Left lung (tissue), 10 donors: Measurements from ENCODE around the gene HYOU1. TPM values are rescaled to one million over a fixed set of nuclear protein-coding genes. Genes with fewer than 3 reads are reported as not detected.
"Not testable (repeated sequence)": the region's sequence is repeated elsewhere in the genome, so short reads cannot be mapped to it uniquely, and the experiment has no call there.

Source experiments
- ATAC-seq: fragments of 200-7000 bp; cut with Tn5 transposase; one replicate; pipeline ENCODE4 v1.9.1; 2020; ENCODE audit warnings: moderate library complexity
- DNase-seq, 4 donors: peaks; one replicate each; pipeline ENCODE4 v3.0.0-alpha.2; 2013 to 2020
- H3K27ac ChIP-seq, 2 donors: fragments of 200-600 bp; sonication (generic) in 1 of 2; one replicate each; pipeline versions ENCODE4 v1.5.0 to v1.8.0; 2020 to 2021
- H3K27me3 ChIP-seq, 2 donors: fragments of 200-600 bp; sonication (generic) in 1 of 2; one replicate each; pipeline versions ENCODE4 v1.5.0 to v1.8.0; 2020 to 2021
- H3K36me3 ChIP-seq, 2 donors: fragments of 200-600 bp; sonication (generic) in 1 of 2; one replicate each; pipeline versions ENCODE4 v1.5.0 to v1.8.0; 2020 to 2021
- H3K4me1 ChIP-seq, 2 donors: fragments of 200-600 bp; one replicate each; pipeline ENCODE4 v1.8.0; 2021
- H3K4me3 ChIP-seq, 2 donors: fragments of 200-600 bp; sonication (generic) in 1 of 2; one replicate each; pipeline versions ENCODE4 v1.5.0 to v1.8.0; 2020 to 2021; ENCODE audit warnings: mild to moderate bottlenecking in 1 of 2
- H3K9me3 ChIP-seq, 2 donors: fragments of 200-600 bp; sonication (generic) in 1 of 2; one replicate each; pipeline versions ENCODE4 v1.5.0 to v1.8.0; 2020 to 2021
- intact Hi-C, 2 donors: fragments of 100-400 bp; cut with DNase I; formaldehyde crosslinking; loops; one replicate each; pipeline versions ENCODE4 v1.11.2 to v1.14.2; 2022
- polyA plus RNA-seq, 6 donors: library from polyadenylated mRNA; unstranded; fragments of 120-200 nt; gene quantifications; one replicate each; pipeline ENCODE4 v1.2.1, GENCODE V29; 2013; ENCODE audit not compliant: insufficient read length in 6 of 6
- total RNA-seq, 2 donors: library from RNA; stranded (reverse); fragmentation: NEBNext Ultra II Directional; extraction: Animal tissue kit (Norgen Biotek cat#: 25700); gene quantifications; one replicate each; pipeline ENCODE4 v1.2.1, GENCODE V29; 2021
- TF ChIP-seq, protein P1 (sequence below), 2 donors: fragments of 200-600 bp; sonication (generic) in 1 of 2; IDR thresholded peaks; one replicate each; pipeline versions ENCODE4 v1.5.0 to v1.8.0; 2021; ENCODE audit warnings: antibody characterized with exemption in 2 of 2
- donor health status: DM: no; HTN: yes; CAD: no.
- donor health status: DM: no; HTN: no; CAD: no.

HYOU1 gene
- total and polyA plus RNA-seq, 8 donors: 66.2 to 272 (median 84.1) TPM

DNA sequence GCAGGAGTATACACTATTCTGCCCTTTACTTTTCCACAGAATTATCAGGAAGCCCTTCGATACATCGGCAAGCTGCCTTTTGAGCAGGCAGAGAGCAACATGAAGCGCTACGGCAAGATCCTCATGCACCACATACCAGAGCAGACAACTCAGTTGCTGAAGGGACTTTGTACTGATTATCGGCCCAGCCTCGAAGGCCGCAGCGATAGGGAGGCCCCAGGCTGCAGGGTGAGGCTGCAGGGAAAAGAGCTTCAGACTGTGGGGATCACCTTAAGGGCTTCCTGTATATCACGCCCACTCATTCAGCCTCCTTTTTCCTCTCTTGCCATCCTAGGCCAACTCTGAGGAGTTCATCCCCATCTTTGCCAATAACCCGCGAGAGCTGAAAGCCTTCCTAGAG lies 20.8 kb upstream of the HYOU1 start:
- no peak for ATAC-seq
- intact Hi-C loops: no loop called here
- Histone ChIP-seq H3K4me1 (peaks cover 0 to 13% of the 10 kb centered on the region in 2 donors), H3K4me3 (no peak overlapping the region), H3K9me3 (no peaks in the 10 kb centered on the region), H3K36me3 (peaks cover 0 to 99% of the 10 kb centered on the region in 2 donors), H3K27me3 (no peaks in the 10 kb centered on the region), H3K27ac (no peak overlapping the region)
- no peak for DNase-seq
- TF ChIP-seq, protein P1, sequence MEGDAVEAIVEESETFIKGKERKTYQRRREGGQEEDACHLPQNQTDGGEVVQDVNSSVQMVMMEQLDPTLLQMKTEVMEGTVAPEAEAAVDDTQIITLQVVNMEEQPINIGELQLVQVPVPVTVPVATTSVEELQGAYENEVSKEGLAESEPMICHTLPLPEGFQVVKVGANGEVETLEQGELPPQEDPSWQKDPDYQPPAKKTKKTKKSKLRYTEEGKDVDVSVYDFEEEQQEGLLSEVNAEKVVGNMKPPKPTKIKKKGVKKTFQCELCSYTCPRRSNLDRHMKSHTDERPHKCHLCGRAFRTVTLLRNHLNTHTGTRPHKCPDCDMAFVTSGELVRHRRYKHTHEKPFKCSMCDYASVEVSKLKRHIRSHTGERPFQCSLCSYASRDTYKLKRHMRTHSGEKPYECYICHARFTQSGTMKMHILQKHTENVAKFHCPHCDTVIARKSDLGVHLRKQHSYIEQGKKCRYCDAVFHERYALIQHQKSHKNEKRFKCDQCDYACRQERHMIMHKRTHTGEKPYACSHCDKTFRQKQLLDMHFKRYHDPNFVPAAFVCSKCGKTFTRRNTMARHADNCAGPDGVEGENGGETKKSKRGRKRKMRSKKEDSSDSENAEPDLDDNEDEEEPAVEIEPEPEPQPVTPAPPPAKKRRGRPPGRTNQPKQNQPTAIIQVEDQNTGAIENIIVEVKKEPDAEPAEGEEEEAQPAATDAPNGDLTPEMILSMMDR (IDR thresholded peaks at IDR 0.05): no peak

DNA sequence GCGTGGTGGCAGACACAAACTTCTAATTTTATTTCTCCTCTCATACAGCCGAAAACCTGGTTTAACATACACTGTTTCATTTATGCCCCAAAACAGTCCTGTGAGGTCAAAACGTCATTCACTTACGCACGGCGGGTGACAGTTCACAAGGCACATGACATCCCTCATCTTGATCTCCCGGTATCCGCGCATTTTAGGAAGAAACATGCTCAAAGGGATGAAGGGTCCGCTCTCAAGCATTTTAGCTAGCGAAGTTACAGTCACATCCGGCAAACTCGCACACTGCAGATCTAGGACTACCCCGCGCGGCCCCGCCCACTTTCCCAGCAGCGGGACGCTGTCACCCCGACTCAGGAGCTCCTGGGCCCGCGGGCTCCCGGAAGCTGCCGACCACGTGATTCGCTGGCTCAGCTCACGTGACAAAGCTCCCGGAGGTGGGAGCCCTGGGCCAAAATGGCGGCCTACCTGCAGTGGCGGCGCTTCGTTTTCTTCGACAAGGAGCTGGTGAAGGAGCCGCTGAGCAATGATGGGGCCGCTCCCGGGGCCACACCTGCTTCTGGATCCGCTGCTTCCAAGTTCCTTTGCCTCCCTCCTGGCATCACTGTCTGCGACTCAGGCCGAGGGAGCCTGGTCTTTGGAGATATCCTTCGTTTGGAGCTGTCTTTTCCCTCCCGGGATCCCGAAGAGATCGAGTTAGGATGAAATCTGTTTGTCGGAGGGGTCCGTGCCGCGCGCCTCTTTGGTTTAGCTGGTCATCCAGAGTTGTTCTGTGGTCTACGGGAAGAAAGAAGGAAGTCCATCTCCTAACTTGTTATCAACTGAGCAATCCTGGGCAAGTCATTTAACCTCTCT lies 10.6 kb upstream of the HYOU1 start, which contains the start of gene VPS11:
Gene VPS11 (plus strand): TSS at position 448 of the 852 bp plus-strand sequence. CDS start 6 bp downstream, at position 454.
- Histone ChIP-seq H3K27ac (peak within 1 kb of the TSS; percentile 85 to 91), H3K4me3 (peak within 1 kb of the TSS; percentile 66 to 71), H3K27me3 (no peaks in the 10 kb centered on the region), H3K36me3 (peaks cover 0 to 30% of the 10 kb centered on the region in 2 donors), H3K4me1 (peaks cover 7 to 35% of the 10 kb centered on the region in 2 donors), H3K9me3 (no peaks in the 10 kb centered on the region)
- DNase-seq (peak; percentile 94 to 100 (median 98)), ATAC-seq (peak; percentile 99)
- intact Hi-C loops: no loop called here
- TF ChIP-seq, protein P1 (IDR thresholded peaks at IDR 0.05): no peak

DNA sequence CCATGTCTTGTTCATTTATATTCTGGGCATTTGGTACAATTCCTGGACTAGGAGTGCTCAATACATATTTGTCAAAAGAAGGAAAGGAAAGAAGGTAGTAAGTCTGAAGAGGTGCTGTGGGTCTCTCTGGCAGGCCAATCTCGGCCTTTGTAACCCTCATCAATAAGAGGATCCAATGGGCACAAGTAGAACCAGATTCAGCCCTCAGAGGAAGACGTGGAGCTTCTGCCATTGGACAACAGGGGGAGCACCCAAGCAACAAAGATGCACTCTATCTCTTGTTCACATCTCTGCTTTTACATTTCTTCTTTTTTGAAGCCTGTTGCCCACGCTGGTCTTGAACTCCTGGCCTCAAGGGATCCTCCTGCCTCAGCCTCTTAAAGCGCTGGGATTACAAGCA lies 8.4 kb upstream of the HYOU1 start:
- Histone ChIP-seq H3K4me3 (no peak overlapping the region), H3K9me3 (no peaks in the 10 kb centered on the region), H3K4me1 (peaks cover 9 to 35% of the 10 kb centered on the region in 2 donors), H3K27ac (no peak overlapping the region), H3K27me3 (no peaks in the 10 kb centered on the region), H3K36me3 (peaks cover 0 to 8% of the 10 kb centered on the region in 2 donors)
- TF ChIP-seq, protein P1 (IDR thresholded peaks at IDR 0.05): peak in 1 of 2 donors; percentile 11
- ATAC-seq: no peak
- no peak for DNase-seq
- intact Hi-C loops: no loop called here

DNA sequence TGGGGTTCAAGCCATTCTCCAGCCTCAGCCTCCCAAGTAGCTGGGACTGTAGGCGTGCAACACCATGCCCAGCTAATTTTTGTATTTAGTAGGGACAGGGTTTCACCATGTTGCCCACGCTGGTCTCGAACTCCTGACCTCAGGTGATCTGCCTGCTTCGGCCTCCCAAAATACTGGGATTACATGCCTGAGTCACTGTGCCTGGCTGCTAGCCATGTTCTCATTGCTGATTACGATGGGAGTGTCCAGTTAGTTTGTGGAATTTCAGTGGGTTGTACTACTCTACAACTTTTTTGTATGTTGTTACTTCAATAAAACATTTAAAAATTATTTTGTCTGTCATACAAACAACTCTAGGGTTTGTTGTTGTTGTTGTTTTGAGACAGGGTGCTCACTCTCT lies 5.8 kb upstream of the HYOU1 start:
- no peak for ATAC-seq
- peaks cover 10 to 28% of the 10 kb centered on the region in 2 donors for H3K4me1 ChIP-seq
- intact Hi-C loops: no loop called here
- no peaks in the 10 kb centered on the region for H3K36me3 ChIP-seq
- H3K27me3 ChIP-seq: no peaks in the 10 kb centered on the region
- DNase-seq: no peak
- no peaks in the 10 kb centered on the region for H3K9me3 ChIP-seq
- TF ChIP-seq, protein P1 (IDR thresholded peaks at IDR 0.05): no peak
- H3K4me3 ChIP-seq: no peak overlapping the region
- H3K27ac ChIP-seq: no peak overlapping the region

DNA sequence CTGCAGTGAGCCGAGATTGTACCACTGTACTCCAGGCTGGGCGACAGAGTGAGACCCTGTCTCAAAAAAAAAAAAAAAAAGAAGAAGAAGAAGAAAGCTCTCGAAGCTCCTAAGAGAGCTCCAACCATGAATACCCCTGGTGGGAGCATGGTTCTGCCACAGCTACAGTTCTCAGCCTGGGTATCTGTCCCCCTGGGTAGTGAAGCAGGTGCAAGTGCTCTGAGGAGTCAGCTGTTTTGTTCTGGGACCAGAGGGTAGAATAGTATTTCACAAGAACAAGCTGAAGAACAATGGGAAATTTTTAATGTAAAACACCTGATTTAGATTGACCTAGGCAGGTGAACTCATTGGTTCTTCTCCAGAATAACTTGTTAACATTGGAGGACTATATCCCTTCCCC lies 4.3 kb upstream of the HYOU1 start:
- intact Hi-C loops: no loop called here
- ATAC-seq (no peak), DNase-seq (no peak)
- TF ChIP-seq, protein P1 (IDR thresholded peaks at IDR 0.05): no peak
- no peaks in the 10 kb centered on the region for H3K36me3 ChIP-seq
- no peak overlapping the region for H3K27ac ChIP-seq
- no peaks in the 10 kb centered on the region for H3K27me3 ChIP-seq
- H3K9me3 ChIP-seq: no peaks in the 10 kb centered on the region
- peaks cover 14 to 24% of the 10 kb centered on the region in 2 donors for H3K4me1 ChIP-seq
- no peak overlapping the region for H3K4me3 ChIP-seq

DNA sequence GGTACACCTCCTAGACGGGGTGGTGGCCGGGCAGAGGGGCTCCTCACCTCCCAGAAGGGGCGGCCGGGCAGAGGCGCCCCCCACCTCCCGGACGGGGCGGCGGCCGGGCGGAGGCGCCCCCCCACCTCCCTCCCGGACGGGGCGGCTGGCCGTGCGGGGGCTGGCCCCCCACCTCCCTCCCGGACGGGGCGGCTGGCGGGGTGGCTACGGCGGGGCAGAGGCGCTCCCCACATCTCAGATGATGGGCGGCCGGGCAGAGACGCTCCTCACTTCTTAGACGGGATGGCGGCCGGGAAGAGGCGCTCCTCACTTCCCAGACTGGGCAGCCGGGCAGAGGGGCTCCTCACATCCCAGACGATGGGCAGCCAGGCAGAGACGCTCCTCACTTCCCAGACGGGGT lies 2.1 kb upstream of the HYOU1 start:
- ATAC-seq, H3K4me3 ChIP-seq, intact Hi-C loops, DNase-seq, H3K27me3 ChIP-seq, H3K9me3 ChIP-seq, H3K27ac ChIP-seq: not testable (repeated sequence)
- peaks cover 0 to 13% of the 10 kb centered on the region in 2 donors for H3K36me3 ChIP-seq
- peaks cover 24 to 34% of the 10 kb centered on the region in 2 donors for H3K4me1 ChIP-seq
